Loucy (cell line): Measurements from ENCODE around the gene TMEM240.
"Not testable (repeated sequence)": the region's sequence is repeated elsewhere in the genome, so short reads cannot be mapped to it uniquely, and the experiment has no call there.

Experiments used
- H2AFZ ChIP-seq: fragments of 200-600 bp; sonication (generic); 2 replicates; pipeline ENCODE4 v1.6.0; 2016; ENCODE audit warnings: antibody characterized with exemption, mild to moderate bottlenecking, low read length, moderate library complexity
- H3F3A ChIP-seq: fragments of 200-600 bp; 2 replicates; pipeline ENCODE4 v1.6.0; 2016; ENCODE audit warnings: antibody characterized with exemption, low read depth, mild to moderate bottlenecking
- H3K27me3 ChIP-seq: fragments of 200-600 bp; sonication (generic); 2 replicates; pipeline ENCODE4 v1.6.1; 2014; ENCODE audit warnings: low read length, mild to moderate bottlenecking; ENCODE audit not compliant: insufficient read depth, poor library complexity, severe bottlenecking
- H3K36me3 ChIP-seq: fragments of 200-600 bp; sonication (generic); 2 replicates; pipeline ENCODE4 v1.6.1; 2016; ENCODE audit warnings: low read length; ENCODE audit not compliant: insufficient read depth
- H3K4me1 ChIP-seq: fragments of 200-600 bp; sonication (generic); 2 replicates; pipeline ENCODE4 v1.5.1; 2014; ENCODE audit warnings: low read length, mild to moderate bottlenecking; ENCODE audit not compliant: insufficient read depth, poor library complexity, severe bottlenecking
- H3K4me2 ChIP-seq: fragments of 200-600 bp; sonication (generic); 2 replicates; pipeline ENCODE4 v1.6.0; 2014; ENCODE audit warnings: antibody characterized with exemption, low read length, low read depth, mild to moderate bottlenecking; ENCODE audit not compliant: poor library complexity, severe bottlenecking
- H3K4me3 ChIP-seq: fragments of 200-600 bp; sonication (generic); 2 replicates; pipeline ENCODE4 v1.5.1; 2014; ENCODE audit warnings: low read length, mild to moderate bottlenecking, mixed read lengths; ENCODE audit not compliant: poor library complexity, severe bottlenecking
- H3K79me2 ChIP-seq: fragments of 200-600 bp; sonication (generic); 2 replicates; pipeline ENCODE4 v1.6.1; 2014; ENCODE audit warnings: low read length; ENCODE audit not compliant: insufficient read depth
- H3K9ac ChIP-seq: fragments of 200-600 bp; sonication (generic); 2 replicates; pipeline ENCODE4 v1.6.0; 2014; ENCODE audit warnings: mild to moderate bottlenecking, low read depth, low read length, moderate library complexity; ENCODE audit not compliant: poor library complexity, severe bottlenecking
- H3K9me2 ChIP-seq: fragments of 200-600 bp; sonication (generic); replicated peaks from 2 replicates; pipeline ENCODE4 v1.6.1; 2016; ENCODE audit warnings: low read depth, low read length, mixed read lengths
- H3K9me3 ChIP-seq: fragments of 200-600 bp; sonication (generic); 2 replicates; pipeline ENCODE4 v1.6.1; 2014; ENCODE audit warnings: mild to moderate bottlenecking, antibody characterized with exemption, low read length, low read depth; ENCODE audit not compliant: insufficient read depth
- H4K20me1 ChIP-seq: fragments of 200-600 bp; sonication (generic); 2 replicates; pipeline ENCODE4 v1.6.0; 2014; ENCODE audit warnings: antibody characterized with exemption, low read length, mild to moderate bottlenecking; ENCODE audit not compliant: insufficient read depth, poor library complexity, severe bottlenecking
- CTCF ChIP-seq: fragments of 200-600 bp; sonication (generic); conservative IDR thresholded peaks from 2 replicates; pipeline ENCODE4 v1.5.1; 2014; ENCODE audit warnings: mild to moderate bottlenecking, antibody characterized with exemption, low read length
- EZH2phosphoT487 ChIP-seq: fragments of 200-600 bp; IDR thresholded peaks from 2 replicates; pipeline ENCODE4 v1.6.1; 2018; ENCODE audit warnings: antibody characterized with exemption, mild to moderate bottlenecking, moderate library complexity, borderline replicate concordance

Gene TMEM240

DNA sequence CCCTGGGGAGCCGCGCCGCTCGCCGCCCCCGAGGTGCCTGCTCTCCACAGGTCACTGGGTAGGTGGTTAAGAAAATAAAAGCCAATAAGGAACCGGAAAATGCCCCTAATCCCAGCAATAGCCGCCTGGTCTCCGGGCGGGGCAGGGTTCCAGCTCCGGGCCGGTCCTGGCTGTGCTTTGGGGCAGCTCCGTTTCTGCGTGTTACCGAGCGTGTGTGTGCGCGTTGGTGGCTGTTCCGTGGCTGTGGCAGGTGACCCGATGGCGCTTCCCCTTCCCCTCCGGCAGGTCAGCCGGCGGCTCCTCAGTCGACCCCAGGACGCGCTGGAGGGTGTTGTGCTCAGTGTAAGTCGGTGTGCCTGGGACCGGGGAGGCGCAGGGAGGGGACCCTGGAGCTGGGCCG lies 17.2 kb downstream of the TMEM240 start:
- H3K9me2 ChIP-seq, H3K4me2 ChIP-seq, H3K4me1 ChIP-seq, H4K20me1 ChIP-seq, H3K4me3 ChIP-seq, H2AFZ ChIP-seq, H3K36me3 ChIP-seq, H3K79me2 ChIP-seq, H3K9ac ChIP-seq, H3K9me3 ChIP-seq, H3F3A ChIP-seq, H3K27me3 ChIP-seq: not testable (repeated sequence)

GRCh38 chr1:1522536-1522935 lies 17.9 kb downstream of the TMEM240 start:
- H2AFZ ChIP-seq, H3K4me2 ChIP-seq, H3K9ac ChIP-seq, H3K4me3 ChIP-seq, H4K20me1 ChIP-seq, H3F3A ChIP-seq, H3K79me2 ChIP-seq, H3K9me2 ChIP-seq, H3K4me1 ChIP-seq, H3K9me3 ChIP-seq, H3K27me3 ChIP-seq: not testable (repeated sequence)
- H3K36me3 ChIP-seq: peaks cover 11% of the 10 kb centered on the region; the same call in 1 of the 2 replicates

GRCh38 chr1:1521331-1521730 lies 19.1 kb downstream of the TMEM240 start:
- H3K9me3 ChIP-seq: no peaks in the 10 kb centered on the region
- no peaks in the 10 kb centered on the region for H4K20me1 ChIP-seq
- TF ChIP-seq CTCF (no peak), EZH2phosphoT487 (no peak)
- peaks cover 11% of the 10 kb centered on the region; the same call in 1 of the 2 replicates for H3K36me3 ChIP-seq
- no peak overlapping the region for H3K4me2 ChIP-seq
- no peaks in the 10 kb centered on the region for H3F3A ChIP-seq
- H3K9ac ChIP-seq: no peak overlapping the region
- no peak overlapping the region for H2AFZ ChIP-seq
- no peaks in the 10 kb centered on the region for H3K4me1 ChIP-seq
- H3K4me3 ChIP-seq: no peak overlapping the region
- no peaks in the 10 kb centered on the region for H3K79me2 ChIP-seq
- H3K9me2 ChIP-seq: no peaks in the 10 kb centered on the region
- H3K27me3 ChIP-seq: no peaks in the 10 kb centered on the region

- H3K9me3 ChIP-seq: not testable (repeated sequence)
- H3K36me3 ChIP-seq: peaks cover 11% of the 10 kb centered on the region; the same call in 1 of the 2 replicates
Observed at GRCh38 chr1:1519805-1520505, 20.5 kb downstream of the TMEM240 start.

GRCh38 chr1:1518621-1519007 lies 21.8 kb downstream of the TMEM240 start:
- not testable (repeated sequence) for H4K20me1 ChIP-seq, H3K9ac ChIP-seq, H3K27me3 ChIP-seq, H3F3A ChIP-seq, H3K9me3 ChIP-seq, H2AFZ ChIP-seq, H3K9me2 ChIP-seq, H3K4me3 ChIP-seq, H3K4me2 ChIP-seq
- H3K36me3 ChIP-seq: peaks cover 11% of the 10 kb centered on the region; the same call in 1 of the 2 replicates
- H3K79me2 ChIP-seq: peaks cover 13% of the 10 kb centered on the region; the same call in 1 of the 2 replicates
- peaks cover 11% of the 10 kb centered on the region for H3K4me1 ChIP-seq

More at GRCh38 chr1:1519805-1520505, 20.5 kb downstream of the TMEM240 start:
- H4K20me1 ChIP-seq, H3K4me2 ChIP-seq, H3K9ac ChIP-seq, H3K4me3 ChIP-seq, H3K27me3 ChIP-seq, H3K79me2 ChIP-seq, H3F3A ChIP-seq, H3K9me2 ChIP-seq, H3K4me1 ChIP-seq, H2AFZ ChIP-seq: not testable (repeated sequence)
